IMR-90 (cell line): ENCODE results near the gene CLTA. TPM values are rescaled to one million over a fixed set of nuclear protein-coding genes. Genes with fewer than 3 reads are reported as not detected.
"Not testable (repeated sequence)": the region's sequence is repeated elsewhere in the genome, so short reads cannot be mapped to it uniquely, and the experiment has no call there.

Experiments
- ATAC-seq: fragments of 200-7000 bp; cut with Tn5 transposase; 2 replicates; pipeline ENCODE4 v1.9.1; 2020; ENCODE audit warnings: low read depth, mild to moderate bottlenecking, moderate library complexity
- BruUV-seq: library from RNA; stranded (reverse); fragments of 400-500 nt; replicated peaks from 2 replicates; lab custom pipeline; 2021; lab: Mats Ljungman, UMichigan
- CTCF ChIA-PET: fragments of 300-600 bp; formaldehyde crosslinking; extraction: SDS; loops from one replicate; lab custom pipeline; 2021; ENCODE audit warnings: antibody characterized with exemption; lab: Yijun Ruan, JAX
- POLR2A ChIA-PET: fragments of 300-600 bp; sonication (Branson Sonifier 250); formaldehyde crosslinking; loops from one replicate; lab custom pipeline; 2022; ENCODE audit warnings: antibody characterized with exemption; ENCODE audit not compliant: unreplicated experiment; lab: Charles Lee
- DNase-seq: peaks from one replicate; pipeline ENCODE4 v3.0.0; 2013
- H2AFZ ChIP-seq: replicated peaks from 2 replicates; pipeline ENCODE3; 2013; ENCODE audit warnings: low read length, mild to moderate bottlenecking; ENCODE audit not compliant: poor library complexity
- H2AK5ac ChIP-seq: 2 replicates; pipeline ENCODE4 v1.6.1; 2013; ENCODE audit warnings: low read depth, low read length, inconsistent platforms
- H2AK9ac ChIP-seq: replicated peaks from 2 replicates; pipeline ENCODE3; 2013; ENCODE audit warnings: mild to moderate bottlenecking, low read depth, low read length, moderate library complexity; ENCODE audit not compliant: poor library complexity
- H2BK120ac ChIP-seq: 2 replicates; pipeline ENCODE4 v1.6.1; 2013; ENCODE audit warnings: low read depth, low read length, inconsistent platforms
- H2BK15ac ChIP-seq: 3 replicates; pipeline ENCODE4 v1.6.1; 2013; ENCODE audit warnings: low read depth, low read length, inconsistent platforms
- H2BK20ac ChIP-seq: 2 replicates; pipeline ENCODE4 v1.6.1; 2013; ENCODE audit warnings: low read depth, mild to moderate bottlenecking, inconsistent platforms, low read length, moderate library complexity
- H2BK5ac ChIP-seq: 2 replicates; pipeline ENCODE4 v1.6.1; 2013; ENCODE audit warnings: mild to moderate bottlenecking, low read depth, low read length, inconsistent platforms; ENCODE audit not compliant: poor library complexity, severe bottlenecking
- H3K14ac ChIP-seq: replicated peaks from 2 replicates; pipeline ENCODE4 v1.6.1; 2013; ENCODE audit warnings: low read depth, low read length, inconsistent platforms
- H3K18ac ChIP-seq: 2 replicates; pipeline ENCODE4 v1.6.1; 2013; ENCODE audit warnings: low read depth, low read length, control low read depth
- H3K23ac ChIP-seq: 2 replicates; pipeline ENCODE4 v1.6.1; 2013; ENCODE audit warnings: low read depth, low read length, inconsistent platforms
- H3K27ac ChIP-seq: 2 replicates; pipeline ENCODE4 v1.5.1; 2013; ENCODE audit warnings: mild to moderate bottlenecking, control low read depth, low read length; ENCODE audit not compliant: insufficient read depth
- H3K27me3 ChIP-seq: 2 replicates; pipeline ENCODE4 v1.6.1; 2013; ENCODE audit warnings: low read length; ENCODE audit not compliant: control insufficient read depth, insufficient read depth
- H3K36me3 ChIP-seq: 2 replicates; pipeline ENCODE4 v1.6.1; 2013; ENCODE audit warnings: low read length, mixed read lengths; ENCODE audit not compliant: control insufficient read depth, insufficient read depth
- H3K4ac ChIP-seq: 2 replicates; pipeline ENCODE4 v1.6.1; 2013; ENCODE audit warnings: low read depth, low read length, inconsistent platforms
- H3K4me1 ChIP-seq: 2 replicates; pipeline ENCODE4 v1.6.1; 2013; ENCODE audit warnings: low read length, mixed read lengths; ENCODE audit not compliant: control insufficient read depth, insufficient read depth
- H3K4me2 ChIP-seq: 2 replicates; pipeline ENCODE4 v1.6.1; 2013; ENCODE audit warnings: low read depth, mild to moderate bottlenecking, control low read depth, low read length, moderate library complexity
- H3K4me3 ChIP-seq: 2 replicates; pipeline ENCODE4 v1.5.1; 2013; ENCODE audit warnings: low read depth, mild to moderate bottlenecking, control low read depth, low read length, moderate library complexity; ENCODE audit not compliant: insufficient read depth
- H3K56ac ChIP-seq: 2 replicates; pipeline ENCODE4 v1.6.1; 2013; ENCODE audit warnings: low read length, inconsistent platforms; ENCODE audit not compliant: insufficient read depth; ENCODE audit errors: extremely low read depth
- H3K79me1 ChIP-seq, 2 experiments: 2 replicates each; pipeline ENCODE4 v1.6.1; 2013; ENCODE audit warnings: low read length in 2 of 2, inconsistent platforms in 1 of 2, low read depth in 1 of 2
- H3K9ac ChIP-seq: 2 replicates; pipeline ENCODE4 v1.6.1; 2013; ENCODE audit warnings: low read depth, low read length, control low read depth
- H3K9me1 ChIP-seq: 2 replicates; pipeline ENCODE4 v1.6.1; 2013; ENCODE audit warnings: low read length, inconsistent platforms; ENCODE audit not compliant: insufficient read depth
- H3K9me3 ChIP-seq: 2 replicates; pipeline ENCODE4 v1.6.1; 2013; ENCODE audit warnings: low read length; ENCODE audit not compliant: control insufficient read depth, insufficient read depth
- H4K20me1 ChIP-seq: 2 replicates; pipeline ENCODE4 v1.6.1; 2013; ENCODE audit warnings: low read length, inconsistent platforms; ENCODE audit not compliant: insufficient read depth
- H4K5ac ChIP-seq: 2 replicates; pipeline ENCODE4 v1.6.1; 2013; ENCODE audit warnings: mild to moderate bottlenecking, low read depth, low read length, control low read depth
- H4K8ac ChIP-seq, 2 experiments: 2 replicates each; pipeline ENCODE4 v1.6.1; 2013; ENCODE audit warnings: low read depth in 2 of 2, low read length in 2 of 2, control low read depth in 1 of 2, inconsistent platforms in 1 of 2
- H4K91ac ChIP-seq: 2 replicates; pipeline ENCODE4 v1.6.1; 2013; ENCODE audit warnings: low read depth, low read length, inconsistent platforms; ENCODE audit not compliant: insufficient read depth
- BHLHE40 ChIP-seq: fragments of 150-350 bp; IDR thresholded peaks from 2 replicates; pipeline ENCODE4 v1.6.1; 2016; ENCODE audit warnings: mild to moderate bottlenecking, low read depth, low read length
- RCOR1 ChIP-seq: IDR thresholded peaks from 2 replicates; pipeline ENCODE4 v1.6.1; 2012; ENCODE audit warnings: mild to moderate bottlenecking, low read length, improper control_type of control experiment; ENCODE audit not compliant: insufficient replicate concordance
- RFX5 ChIP-seq: IDR thresholded peaks from 2 replicates; pipeline ENCODE4 v1.8.0; 2012; ENCODE audit warnings: low read depth, mild to moderate bottlenecking, low read length, moderate library complexity
- WGBS, 2 experiments: methylation state at CpG; one replicate each; pipeline versions ENCODE4 v1.1.5 to v1.1.7; 2013; ENCODE audit warnings: missing lambda C conversion rate in 2 of 2; ENCODE audit not compliant: insufficient read length in 1 of 2; ENCODE audit errors: extremely low coverage in 2 of 2; 5-methylcytosine and 5-hydroxymethylcytosine counted together
- dilution Hi-C: fragments of 300-500 bp; cut with HindIII; formaldehyde crosslinking; loops from one replicate; pipeline ENCODE4 v1.14.3; 2018; ENCODE audit warnings: low sequenced_read_pairs; ENCODE audit not compliant: unreplicated experiment
- in situ Hi-C: fragments of 300-500 bp; cut with MboI; formaldehyde crosslinking; loops from 3 replicates; pipeline ENCODE4 v1.14.3; 2019; ENCODE audit warnings: low sequenced_read_pairs, inconsistent platforms, mixed read lengths
- intact Hi-C: fragments of 100-400 bp; cut with micrococcal nuclease; formaldehyde crosslinking; loops from 2 replicates; pipeline ENCODE4 v1.10.0; 2022
- polyA plus RNA-seq, 3 experiments: library from polyadenylated mRNA; depleted of rRNA; stranded (reverse); fragments of >200 nt; gene quantifications; 2 replicates each; pipeline ENCODE4 v1.2.3, GENCODE V29; 2012; ENCODE audit warnings: low replicate concordance in 1 of 3
- total RNA-seq: library from RNA; depleted of rRNA; stranded (reverse); fragments of >200 nt; gene quantifications from 2 replicates; pipeline ENCODE4 v1.2.3, GENCODE V29; 2012

The CLTA gene
- total and polyA plus RNA-seq, 2 of the 4 experiments (the other 2 are of a cell fraction) = 133 to 246 TPM

DNA sequence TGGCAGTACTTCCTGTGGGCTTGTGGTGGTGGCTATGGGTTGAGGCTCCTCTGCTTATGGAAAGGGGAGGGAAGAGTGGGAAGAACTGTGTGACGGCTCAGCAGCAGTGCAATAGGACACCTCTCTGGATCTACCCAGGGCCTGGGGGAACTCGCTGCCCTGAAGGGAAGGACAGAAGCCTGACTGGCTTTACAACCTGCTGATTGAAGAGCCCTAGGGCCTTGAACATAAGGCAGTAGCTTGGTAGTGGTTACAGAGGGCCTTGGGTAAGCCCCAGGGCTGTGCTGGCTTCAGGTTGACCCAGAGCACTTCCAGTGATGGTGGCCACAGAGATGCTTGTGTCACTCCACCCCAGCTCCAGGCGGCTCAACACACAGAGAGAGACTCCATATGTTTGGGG is 16.0 kb upstream of the CLTA start:
- no peak overlapping the region for H2BK120ac ChIP-seq
- no peak overlapping the region for H2BK20ac ChIP-seq
- H3K56ac ChIP-seq = no peak overlapping the region
- no peak overlapping the region for H3K14ac ChIP-seq
- H3K27me3 ChIP-seq = no peaks in the 10 kb centered on the region; the same call in 1 of the 2 replicates
- no peak overlapping the region for H3K4ac ChIP-seq
- H3K4me1 ChIP-seq = peaks cover 2% of the 10 kb centered on the region; the same call in 1 of the 2 replicates
- WGBS, 2 experiments = 33% methylated on average over 1 of the region's 3 CpGs; no CpG with 5 or more reads in 1 of the 2 experiments
- dilution Hi-C loops (no loop called here), in situ Hi-C loops (loop anchor here (10.0 kb wide), 1 partner anchor 210 kb away; no protein-coding TSS in a partner anchor), intact Hi-C loops (no loop called here)
- no peak overlapping the region for H4K5ac ChIP-seq
- no peaks in the 10 kb centered on the region for H3K9me3 ChIP-seq
- DNase-seq = no peak
- ChIA-PET CTCF (no interaction called here), POLR2A (no interaction called here)
- no TSS peak for BruUV-seq
- H2BK15ac ChIP-seq = no peak overlapping the region
- H3K9ac ChIP-seq = no peak overlapping the region
- H3K36me3 ChIP-seq = no peaks in the 10 kb centered on the region
- no peak overlapping the region for H2AK9ac ChIP-seq
- TF ChIP-seq BHLHE40 (no peak), RCOR1 (no peak), RFX5 (no peak)
- no peak overlapping the region for H3K23ac ChIP-seq
- no peak overlapping the region for H3K4me2 ChIP-seq
- no peak overlapping the region for H3K18ac ChIP-seq
- H4K20me1 ChIP-seq = no peaks in the 10 kb centered on the region
- no peak overlapping the region for H2BK5ac ChIP-seq
- no peak overlapping the region for H2AK5ac ChIP-seq
- H4K8ac ChIP-seq = no peak overlapping the region
- ATAC-seq = no peak
- H4K91ac ChIP-seq = no peak overlapping the region
- no peaks in the 10 kb centered on the region for H3K79me1 ChIP-seq
- no peak overlapping the region for H2AFZ ChIP-seq
- H3K4me3 ChIP-seq = no peak overlapping the region
- H3K9me1 ChIP-seq = no peaks in the 10 kb centered on the region
- no peak overlapping the region for H3K27ac ChIP-seq

DNA sequence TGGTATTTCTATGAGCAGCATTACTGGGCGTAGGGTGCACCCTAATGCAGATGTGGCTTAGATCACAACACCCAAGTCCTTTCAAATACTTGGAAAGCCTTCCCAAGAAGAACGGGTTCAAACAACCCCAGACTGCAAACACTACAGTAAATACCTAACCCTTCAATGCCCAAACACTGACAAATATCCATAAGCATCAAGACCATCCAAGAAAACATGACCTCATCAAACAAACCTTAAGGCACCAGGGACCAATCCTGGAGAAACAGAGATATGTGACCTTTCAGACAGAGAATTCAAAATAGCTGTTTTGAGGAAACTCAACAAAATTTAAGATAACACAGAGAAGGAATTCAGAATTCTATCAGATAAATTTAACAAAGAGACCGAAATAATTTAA is 15.5 kb upstream of the CLTA start:
- H2BK15ac ChIP-seq, H3K56ac ChIP-seq, H4K8ac ChIP-seq, H3K18ac ChIP-seq, ATAC-seq, H2AFZ ChIP-seq, H3K4me2 ChIP-seq, H2BK5ac ChIP-seq, H2AK5ac ChIP-seq, H3K36me3 ChIP-seq, H3K23ac ChIP-seq, intact Hi-C loops, POLR2A ChIA-PET, H4K91ac ChIP-seq, H3K27me3 ChIP-seq, H3K79me1 ChIP-seq, dilution Hi-C loops, DNase-seq, CTCF ChIA-PET, H3K9me3 ChIP-seq, BruUV-seq, H3K4me3 ChIP-seq, H2BK20ac ChIP-seq, H3K9ac ChIP-seq, H2AK9ac ChIP-seq, H3K4me1 ChIP-seq, H3K14ac ChIP-seq, H3K9me1 ChIP-seq, H3K27ac ChIP-seq, H4K5ac ChIP-seq, H2BK120ac ChIP-seq, H4K20me1 ChIP-seq, H3K4ac ChIP-seq: not testable (repeated sequence)
- WGBS, 2 experiments = no CpG with 5 or more reads among the region's 3 CpGs
- in situ Hi-C loops = loop anchor here (10.0 kb wide), 1 partner anchor 210 kb away; no protein-coding TSS in a partner anchor
